ENCODE data around the gene SSC5D.

The SSC5D gene

GRCh38 chr19:55460670-55461258, 27.5 kb upstream of the SSC5D start:
- ChIA-PET CTCF (interaction anchor here (1.1 to 1.3 kb wide), 2 partner anchors 24 to 43 kb away, joined by 3 to 6 read pairs; no protein-coding TSS in a partner anchor), POLR2A (no interaction called here)
- DNase-seq (ENCODE audit: extremely low spot score): peak; percentile 72
- TF ChIP-seq, protein P1, sequence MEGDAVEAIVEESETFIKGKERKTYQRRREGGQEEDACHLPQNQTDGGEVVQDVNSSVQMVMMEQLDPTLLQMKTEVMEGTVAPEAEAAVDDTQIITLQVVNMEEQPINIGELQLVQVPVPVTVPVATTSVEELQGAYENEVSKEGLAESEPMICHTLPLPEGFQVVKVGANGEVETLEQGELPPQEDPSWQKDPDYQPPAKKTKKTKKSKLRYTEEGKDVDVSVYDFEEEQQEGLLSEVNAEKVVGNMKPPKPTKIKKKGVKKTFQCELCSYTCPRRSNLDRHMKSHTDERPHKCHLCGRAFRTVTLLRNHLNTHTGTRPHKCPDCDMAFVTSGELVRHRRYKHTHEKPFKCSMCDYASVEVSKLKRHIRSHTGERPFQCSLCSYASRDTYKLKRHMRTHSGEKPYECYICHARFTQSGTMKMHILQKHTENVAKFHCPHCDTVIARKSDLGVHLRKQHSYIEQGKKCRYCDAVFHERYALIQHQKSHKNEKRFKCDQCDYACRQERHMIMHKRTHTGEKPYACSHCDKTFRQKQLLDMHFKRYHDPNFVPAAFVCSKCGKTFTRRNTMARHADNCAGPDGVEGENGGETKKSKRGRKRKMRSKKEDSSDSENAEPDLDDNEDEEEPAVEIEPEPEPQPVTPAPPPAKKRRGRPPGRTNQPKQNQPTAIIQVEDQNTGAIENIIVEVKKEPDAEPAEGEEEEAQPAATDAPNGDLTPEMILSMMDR (IDR thresholded peaks at IDR 0.05; ENCODE audit: control extremely low read depth, extremely low read depth, low read depth, missing control alignments): no peak

DNA sequence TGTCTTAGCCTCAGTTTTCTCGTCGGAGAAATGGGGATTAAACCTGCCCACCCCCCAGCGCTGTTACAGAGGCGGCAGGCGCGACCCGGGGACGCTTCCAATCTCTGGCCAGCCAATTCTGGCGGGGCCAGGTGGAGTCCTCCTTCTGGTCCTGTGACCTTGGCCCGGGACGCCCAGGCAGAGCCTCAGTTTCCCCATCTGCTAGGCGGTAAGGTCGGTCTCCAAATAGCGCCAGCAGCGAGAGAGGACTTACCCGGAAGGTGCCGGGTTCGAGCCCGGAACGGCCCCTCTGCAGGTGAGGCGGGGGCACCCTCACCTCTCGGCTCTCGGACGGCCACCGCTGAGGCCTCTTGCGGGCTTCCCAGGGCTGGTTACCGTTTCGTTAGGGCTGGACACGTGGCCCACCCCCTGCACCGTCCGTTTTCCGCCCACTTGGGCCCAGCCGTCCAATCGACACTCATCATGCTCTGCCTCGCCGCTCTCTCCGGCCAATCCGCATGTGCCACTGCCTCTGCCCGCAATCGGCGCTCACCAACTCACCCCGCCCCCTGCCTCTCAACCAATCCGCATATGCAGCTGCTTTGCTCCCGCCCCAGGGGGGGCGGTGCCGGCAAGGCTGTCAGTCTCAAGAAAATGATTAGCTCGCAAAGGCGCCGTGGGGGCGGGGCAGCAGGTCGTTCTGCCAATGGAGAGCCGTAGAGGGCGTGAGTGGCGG, 26.8 kb upstream of the SSC5D start, which contains the start of gene ISOC2:
Gene ISOC2, minus strand, starts transcription at position 384 of the 715 bp plus-strand sequence. CDS start 5,156 bp downstream, outside the sequence.
- POLR2A ChIA-PET: interaction anchor here (0.7 to 1.0 kb wide), 5 partner anchors 15 to 122 kb away, joined by 3 to 9 read pairs (median 4); partner anchors contain the start of genes KMT5C, NAT14, UBE2S and ZNF628
- TF ChIP-seq, protein P1 (IDR thresholded peaks at IDR 0.05; ENCODE audit: control extremely low read depth, extremely low read depth, low read depth, missing control alignments): no peak
- CTCF ChIA-PET: interaction anchor here (1.0 to 2.7 kb wide), 3 partner anchors 43 to 301 kb away, joined by 3 to 25 read pairs (median 3); no protein-coding TSS in a partner anchor
- peak; percentile 100 for DNase-seq (ENCODE audit: extremely low spot score)

DNA sequence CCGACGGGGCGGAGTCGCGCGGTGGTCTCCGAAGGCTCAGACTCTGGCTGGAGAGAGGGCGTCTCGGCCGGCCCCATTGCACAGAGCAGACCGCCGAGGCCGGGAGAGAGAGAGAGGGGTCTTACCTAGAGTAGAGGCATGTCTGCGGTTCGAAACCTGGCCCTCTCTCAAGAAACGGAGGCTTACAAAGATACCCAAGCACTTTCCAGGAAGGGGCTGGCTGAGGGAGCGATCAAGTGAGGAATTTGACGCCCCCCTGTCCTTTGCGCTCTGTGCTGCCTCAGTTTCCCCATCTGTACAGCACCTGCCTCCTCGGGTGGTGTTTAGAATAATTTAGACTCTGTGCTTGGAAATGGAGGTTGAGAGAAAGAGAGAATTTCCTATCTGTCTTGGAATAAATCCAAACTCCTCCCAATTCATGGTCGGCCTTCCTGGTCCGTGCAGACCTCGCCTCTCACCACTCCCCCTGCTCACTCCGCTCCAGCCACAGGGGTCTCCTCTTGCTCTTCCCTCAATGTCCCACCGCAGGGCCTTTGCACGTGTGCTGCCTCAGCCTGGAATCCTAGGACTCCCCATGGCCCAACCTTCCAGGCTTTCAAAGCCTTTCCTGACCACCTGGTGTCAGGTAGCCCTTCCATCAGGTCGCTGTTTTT, 26.1 kb upstream of the SSC5D start:
- ChIA-PET CTCF (interaction anchor here (1.0 to 2.7 kb wide), 4 partner anchors 42 to 302 kb away, joined by 3 to 25 read pairs (median 3); no protein-coding TSS in a partner anchor), POLR2A (interaction anchor here (0.7 to 1.0 kb wide), 5 partner anchors 14 to 123 kb away, joined by 3 to 9 read pairs (median 4); partner anchors contain the start of genes KMT5C, NAT14, UBE2S and ZNF628)
- TF ChIP-seq, protein P1 (IDR thresholded peaks at IDR 0.05; ENCODE audit: control extremely low read depth, extremely low read depth, low read depth, missing control alignments): no peak
- no peak for DNase-seq (ENCODE audit: extremely low spot score)

DNA sequence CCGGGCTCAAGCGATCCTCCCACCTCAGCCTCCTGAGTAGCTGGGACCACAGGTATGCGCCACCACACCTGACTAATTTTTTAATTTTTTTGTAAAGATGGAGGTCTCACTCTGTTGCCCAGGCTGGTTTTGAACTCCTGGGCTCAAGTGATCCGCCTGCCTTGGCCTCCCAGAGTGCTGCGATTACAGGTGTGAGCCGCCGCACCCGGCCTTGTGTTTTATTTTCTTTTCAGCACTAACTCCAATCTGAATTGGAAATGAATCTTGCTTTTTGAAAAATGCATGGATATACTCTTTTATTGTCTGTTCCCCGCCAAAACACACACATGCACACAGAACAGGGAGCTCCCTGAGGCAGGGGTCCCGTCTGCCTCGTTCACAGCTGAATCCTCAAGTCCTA, 25.5 kb upstream of the SSC5D start:
- ChIA-PET POLR2A (no interaction called here), CTCF (interaction anchor here (1.4 to 2.7 kb wide), 2 partner anchors 41 to 170 kb away, joined by 3 to 25 read pairs; no protein-coding TSS in a partner anchor)
- TF ChIP-seq, protein P1 (IDR thresholded peaks at IDR 0.05; ENCODE audit: control extremely low read depth, extremely low read depth, low read depth, missing control alignments): no peak
- no peak for DNase-seq (ENCODE audit: extremely low spot score)

- ChIA-PET POLR2A (no interaction called here), CTCF (interaction anchor here (1.4 to 2.7 kb wide), 2 partner anchors 40 to 169 kb away, joined by 3 to 25 read pairs; no protein-coding TSS in a partner anchor)
- no peak for DNase-seq (ENCODE audit: extremely low spot score)
- TF ChIP-seq, protein P1 (IDR thresholded peaks at IDR 0.05; ENCODE audit: control extremely low read depth, extremely low read depth, low read depth, missing control alignments): no peak
These were observed 24.6 kb upstream of the SSC5D start for GRCh38 chr19:55463583-55464031.
